H9 (cell line): Measurements from ENCODE around the gene OR2F1. TPM values are rescaled to one million over a fixed set of nuclear protein-coding genes. Genes with fewer than 3 reads are reported as not detected.

ENCODE experiments used
- DNase-seq: peaks from one replicate; pipeline ENCODE4 v3.0.0-alpha.2; 2017
- H2AFZ ChIP-seq: one replicate; pipeline ENCODE4 v1.6.1; 2013; ENCODE audit warnings: mild to moderate bottlenecking, low read length, control low read depth, moderate library complexity
- H2AK5ac ChIP-seq: 2 replicates; pipeline ENCODE4 v1.6.1; 2013; ENCODE audit warnings: low read length, control low read depth, mixed read lengths; ENCODE audit not compliant: insufficient read length
- H2BK120ac ChIP-seq: one replicate; pipeline ENCODE4 v1.6.1; 2013; ENCODE audit warnings: low read depth, mild to moderate bottlenecking, low read length, control low read depth, inconsistent platforms; ENCODE audit not compliant: poor library complexity, severe bottlenecking
- H2BK12ac ChIP-seq: 2 replicates; pipeline ENCODE4 v1.6.1; 2013; ENCODE audit warnings: low read length, control low read depth, mixed read lengths, low read depth; ENCODE audit not compliant: insufficient read length
- H2BK15ac ChIP-seq: 2 replicates; pipeline ENCODE4 v1.6.1; 2013; ENCODE audit warnings: low read depth, low read length, control low read depth
- H2BK20ac ChIP-seq: one replicate; pipeline ENCODE4 v1.6.1; 2013; ENCODE audit warnings: low read depth, mild to moderate bottlenecking, low read length, control low read depth, inconsistent platforms; ENCODE audit not compliant: poor library complexity, severe bottlenecking
- H2BK5ac ChIP-seq: 2 replicates; pipeline ENCODE4 v1.6.1; 2013; ENCODE audit warnings: low read length, control low read depth, mixed read lengths; ENCODE audit not compliant: insufficient read length
- H3K14ac ChIP-seq: 2 replicates; pipeline ENCODE4 v1.6.1; 2013; ENCODE audit warnings: low read length, control low read depth; ENCODE audit not compliant: insufficient read depth
- H3K18ac ChIP-seq: 2 replicates; pipeline ENCODE4 v1.6.1; 2013; ENCODE audit warnings: low read depth, mild to moderate bottlenecking, mixed read lengths, low read length, control low read depth; ENCODE audit not compliant: insufficient read length
- H3K23ac ChIP-seq: 2 replicates; pipeline ENCODE4 v1.6.1; 2013; ENCODE audit warnings: low read length, control low read depth, mixed read lengths, low read depth; ENCODE audit not compliant: insufficient read length
- H3K23me2 ChIP-seq: 2 replicates; pipeline ENCODE4 v1.6.1; 2013; ENCODE audit warnings: low read depth, mild to moderate bottlenecking, mixed read lengths, low read length, control low read depth; ENCODE audit not compliant: insufficient read length, poor library complexity, severe bottlenecking
- H3K27ac ChIP-seq: 2 replicates; pipeline ENCODE4 v1.5.1; 2013; ENCODE audit warnings: low read length, control low read depth, mixed read lengths, low read depth; ENCODE audit not compliant: insufficient read length
- H3K27me3 ChIP-seq: 2 replicates; pipeline ENCODE4 v1.6.1; 2013; ENCODE audit warnings: low read length, control low read depth, inconsistent platforms; ENCODE audit not compliant: insufficient read depth
- H3K4ac ChIP-seq: 2 replicates; pipeline ENCODE4 v1.6.1; 2013; ENCODE audit warnings: low read depth, mild to moderate bottlenecking, control low read depth, inconsistent platforms, low read length, moderate library complexity
- H3K4me1 ChIP-seq: 2 replicates; pipeline ENCODE4 v1.6.1; 2013; ENCODE audit warnings: low read length, control low read depth, inconsistent platforms; ENCODE audit not compliant: insufficient read depth
- H3K4me2 ChIP-seq: 2 replicates; pipeline ENCODE4 v1.6.1; 2013; ENCODE audit warnings: low read length, control low read depth, mixed read lengths; ENCODE audit not compliant: insufficient read length, insufficient read depth
- H3K56ac ChIP-seq: 2 replicates; pipeline ENCODE4 v1.6.1; 2013; ENCODE audit warnings: low read depth, mild to moderate bottlenecking, mixed read lengths, low read length, control low read depth; ENCODE audit not compliant: insufficient read length
- H3K79me1 ChIP-seq: 2 replicates; pipeline ENCODE4 v1.6.1; 2013; ENCODE audit warnings: low read depth, mild to moderate bottlenecking, moderate library complexity, low read length, control low read depth, inconsistent platforms; ENCODE audit not compliant: insufficient read depth, poor library complexity, severe bottlenecking
- H3K79me2 ChIP-seq: 2 replicates; pipeline ENCODE4 v1.6.1; 2013; ENCODE audit warnings: low read length, control low read depth, inconsistent platforms; ENCODE audit not compliant: insufficient read depth
- H3K9ac ChIP-seq: 2 replicates; pipeline ENCODE4 v1.6.1; 2013; ENCODE audit warnings: low read length, control low read depth, mixed read lengths; ENCODE audit not compliant: insufficient read length; ENCODE audit errors: extremely low read depth
- H3K9me3 ChIP-seq: one replicate; pipeline ENCODE4 v1.6.1; 2013; ENCODE audit warnings: low read depth, low read length, inconsistent platforms; ENCODE audit not compliant: control insufficient read depth
- H3T11ph ChIP-seq: one replicate; pipeline ENCODE4 v1.6.1; 2013; ENCODE audit warnings: mild to moderate bottlenecking, low read length, control low read depth, inconsistent platforms
- H4K20me1 ChIP-seq: one replicate; pipeline ENCODE4 v1.6.1; 2013; ENCODE audit not compliant: control insufficient read depth, insufficient read length, insufficient read depth
- H4K5ac ChIP-seq: 2 replicates; pipeline ENCODE4 v1.6.1; 2013; ENCODE audit warnings: low read depth, mild to moderate bottlenecking, mixed read lengths, low read length, control low read depth; ENCODE audit not compliant: insufficient read length
- H4K8ac ChIP-seq: replicated peaks from 2 replicates; pipeline ENCODE4 v1.6.1; 2013; ENCODE audit warnings: low read length, control low read depth, mixed read lengths, low read depth; ENCODE audit not compliant: insufficient read length
- H4K91ac ChIP-seq: 2 replicates; pipeline ENCODE4 v1.6.1; 2013; ENCODE audit warnings: low read depth, mild to moderate bottlenecking, moderate library complexity, mixed read lengths, low read length, control low read depth; ENCODE audit not compliant: insufficient read length
- H3K27ac Mint-ChIP-seq, 3 experiments: 2 replicates in 2 of 3; 3 replicates in 1 of 3; pipeline ENCODE4 v1.8.0; 2020 to 2021; ENCODE audit warnings: mixed read lengths in 3 of 3, mild to moderate bottlenecking in 1 of 3, moderate library complexity in 1 of 3
- H3K27me3 Mint-ChIP-seq: 2 replicates; pipeline ENCODE4 v1.8.0; 2021; ENCODE audit warnings: low read depth, mild to moderate bottlenecking, moderate library complexity, mixed read lengths
- H3K36me3 Mint-ChIP-seq, 3 experiments: 2 replicates in 2 of 3; 3 replicates in 1 of 3; pipeline ENCODE4 v1.8.0; 2020 to 2021; ENCODE audit warnings: low read depth in 3 of 3, mixed read lengths in 3 of 3; ENCODE audit not compliant: insufficient read depth in 1 of 3
- H3K4me1 Mint-ChIP-seq, 2 experiments: 2 replicates each; pipeline ENCODE4 v1.8.0; 2020; ENCODE audit warnings: mixed read lengths in 2 of 2
- H3K4me3 Mint-ChIP-seq, 2 experiments: 2 replicates in 1 of 2; 3 replicates in 1 of 2; pipeline ENCODE4 v1.8.0; 2020 to 2021; ENCODE audit warnings: mild to moderate bottlenecking in 2 of 2, mixed read lengths in 2 of 2, moderate library complexity in 1 of 2
- H3K9me3 Mint-ChIP-seq, 2 experiments: 2 replicates in 1 of 2; 3 replicates in 1 of 2; pipeline ENCODE4 v1.8.0; 2020; ENCODE audit warnings: mild to moderate bottlenecking in 2 of 2, mixed read lengths in 2 of 2, moderate library complexity in 1 of 2
- CTCF ChIP-seq: fragments of 200-600 bp; sonication (generic); conservative IDR thresholded peaks from 3 replicates; pipeline ENCODE4 v1.8.0; 2021; ENCODE audit warnings: antibody characterized with exemption, mild to moderate bottlenecking
- WGBS: extraction: QIAGEN DNeasy Blood & Tissue Kit; methylation state at CpG from one replicate; pipeline ENCODE4 v1.1.7; 2013; ENCODE audit warnings: missing lambda C conversion rate, low lambda C conversion rate, mixed read lengths; ENCODE audit not compliant: insufficient read length; ENCODE audit errors: extremely low coverage; 5-methylcytosine and 5-hydroxymethylcytosine counted together
- total RNA-seq: library from RNA; stranded (reverse); gene quantifications from 2 replicates; pipeline ENCODE4 v1.2.1, GENCODE V29; 2021

Gene OR2F1
- total RNA-seq, 1 experiment from 2014 or later: not detected

GRCh38 chr7:144004703-144005102, 50.1 kb downstream of the OR2F1 start:
- no peaks in the 10 kb centered on the region for H4K20me1 ChIP-seq
- no peak overlapping the region for H3K14ac ChIP-seq
- H3K79me1 ChIP-seq: no peaks in the 10 kb centered on the region
- H3K4me1 Mint-ChIP-seq: no peaks in the 10 kb centered on the region
- H2BK5ac ChIP-seq: no peak overlapping the region
- no peak overlapping the region for H3K9ac ChIP-seq
- H2BK12ac ChIP-seq: no peak overlapping the region
- no peak overlapping the region for H3K4me3 Mint-ChIP-seq
- no peak overlapping the region for H4K91ac ChIP-seq
- H3K18ac ChIP-seq: no peak overlapping the region
- H3K27ac Mint-ChIP-seq: no peak overlapping the region
- no peaks in the 10 kb centered on the region for H3K4me1 ChIP-seq
- no peak overlapping the region for H4K8ac ChIP-seq
- peaks cover 17 to 20% of the 10 kb centered on the region in 2 experiments for H3K9me3 Mint-ChIP-seq
- no peak overlapping the region for H3K4ac ChIP-seq
- H2BK20ac ChIP-seq: no peak overlapping the region
- H3K9me3 ChIP-seq: peaks cover 11% of the 10 kb centered on the region
- no peak overlapping the region for H3K23ac ChIP-seq
- no peaks in the 10 kb centered on the region for H3K23me2 ChIP-seq
- H2AFZ ChIP-seq: no peak overlapping the region
- peaks cover 9 to 18% (median 15%) of the 10 kb centered on the region in 3 experiments for H3K36me3 Mint-ChIP-seq
- H4K5ac ChIP-seq: no peak overlapping the region
- no peak overlapping the region for H2BK15ac ChIP-seq
- no peak overlapping the region for H3K4me2 ChIP-seq
- H3K27me3 Mint-ChIP-seq: peaks cover 3% of the 10 kb centered on the region
- no peaks in the 10 kb centered on the region for H3K27me3 ChIP-seq
- H3K56ac ChIP-seq: no peak overlapping the region
- H3K79me2 ChIP-seq: no peaks in the 10 kb centered on the region
- no peak for DNase-seq
- no peak overlapping the region for H3T11ph ChIP-seq
- H3K27ac ChIP-seq: no peak overlapping the region
- no CpG with 5 or more reads among the region's 5 CpGs for WGBS
- no peak overlapping the region for H2AK5ac ChIP-seq
- H2BK120ac ChIP-seq: no peak overlapping the region
- no peak for TF ChIP-seq CTCF
